HG03457 (cell line): ENCODE data around the gene CDH23.
"Not testable (repeated sequence)": the region's sequence is repeated elsewhere in the genome, so short reads cannot be mapped to it uniquely, and the experiment has no call there.

Source experiments
- ATAC-seq: cut with Tn5 transposase; IDR thresholded peaks from one replicate; pipeline ENCODE4 v1.9.1; 2021; ENCODE audit warnings: moderate number of reproducible peaks; ENCODE audit not compliant: unreplicated experiment

CDH23 gene

GRCh38 chr10:71597821-71598498 is 201.2 kb downstream of the CDH23 start:
- no peak for ATAC-seq

DNA sequence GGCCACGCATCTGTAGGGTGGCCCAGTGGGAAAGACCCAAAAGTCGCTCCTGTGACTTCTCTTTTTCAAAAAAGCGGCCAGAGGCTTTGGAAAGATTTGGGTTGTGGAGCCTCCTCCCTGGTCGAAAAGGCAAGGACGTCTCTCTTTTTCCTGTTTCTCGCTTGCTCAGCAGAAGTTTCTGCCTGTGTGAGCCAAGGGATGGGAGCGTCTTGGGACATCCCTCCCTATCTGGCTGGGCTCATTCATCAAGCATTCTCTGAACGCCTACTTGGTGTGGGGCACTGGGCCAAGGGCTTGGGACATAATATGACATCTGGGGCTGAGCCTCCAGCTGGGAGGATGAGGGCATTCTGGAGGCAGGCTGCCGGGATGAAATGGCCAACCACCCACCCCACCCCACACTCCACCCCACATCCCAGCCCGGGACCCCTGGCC is 201.9 kb downstream of the CDH23 start:
- no peak for ATAC-seq

GRCh38 chr10:71599518-71599917 is 202.8 kb downstream of the CDH23 start:
- no peak for ATAC-seq

DNA sequence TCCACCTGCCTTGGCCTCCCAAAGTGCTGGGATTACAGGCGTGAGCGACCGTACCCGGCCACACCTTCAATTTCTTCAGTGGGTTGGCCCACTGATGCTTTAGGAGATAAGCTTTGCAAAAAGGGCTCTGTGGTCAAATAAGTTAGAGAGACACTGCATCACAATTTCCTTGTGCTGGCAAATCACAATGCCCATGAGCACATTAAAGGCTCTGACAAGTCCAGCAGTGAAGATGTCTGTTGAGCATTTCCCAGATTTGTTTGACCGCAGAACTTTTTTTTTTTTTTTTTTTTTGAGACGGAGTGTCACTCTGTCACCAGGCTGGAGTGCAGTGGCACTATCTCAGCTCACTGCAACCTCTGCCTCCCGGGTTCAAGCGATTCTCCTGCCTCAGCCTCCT is 203.5 kb downstream of the CDH23 start:
- ATAC-seq, result not testable (repeated sequence)

DNA sequence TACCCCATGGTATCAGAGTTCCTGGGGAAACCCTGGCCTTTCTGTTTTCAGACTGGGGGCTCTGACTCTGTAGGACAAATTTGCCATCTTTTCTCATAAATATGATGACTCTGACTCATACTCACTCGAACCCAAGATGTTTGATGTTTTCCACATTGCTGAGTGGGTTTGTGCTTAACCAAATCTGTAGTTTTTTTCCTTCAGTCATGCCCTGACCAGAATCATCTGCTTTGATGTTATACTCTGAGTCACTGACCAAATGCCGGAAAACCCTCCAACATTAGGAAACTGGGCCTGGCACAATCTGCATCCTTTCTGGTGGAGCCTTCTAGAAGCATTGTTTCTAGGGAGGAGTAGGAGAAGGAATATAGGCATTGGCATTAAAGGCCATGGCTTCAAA is 204.1 kb downstream of the CDH23 start:
- no peak for ATAC-seq

DNA sequence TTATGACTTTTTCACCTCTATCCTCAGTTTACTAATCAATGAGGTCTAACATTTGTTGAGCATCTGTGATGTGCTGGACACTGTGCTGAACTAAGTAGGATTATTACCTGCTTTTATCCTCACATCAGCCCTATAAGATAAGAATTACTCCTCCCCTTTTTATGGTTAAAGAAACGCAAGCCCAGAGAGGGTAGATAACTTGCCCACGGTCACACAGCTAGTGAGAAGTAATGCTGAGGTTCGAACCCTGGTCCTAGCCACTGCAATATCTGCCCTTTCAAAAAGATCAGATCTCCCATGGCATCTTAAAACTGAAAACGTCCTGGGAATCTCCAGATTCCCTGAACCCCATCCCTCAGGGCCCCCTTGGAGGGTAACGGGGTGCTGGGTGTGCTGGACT is 204.6 kb downstream of the CDH23 start:
- ATAC-seq, result no peak

GRCh38 chr10:71603150-71603549 is 206.4 kb downstream of the CDH23 start:
- ATAC-seq, result no peak

- no peak for ATAC-seq
Measured at GRCh38 chr10:71603754-71604153, 207.0 kb downstream of the CDH23 start.

DNA sequence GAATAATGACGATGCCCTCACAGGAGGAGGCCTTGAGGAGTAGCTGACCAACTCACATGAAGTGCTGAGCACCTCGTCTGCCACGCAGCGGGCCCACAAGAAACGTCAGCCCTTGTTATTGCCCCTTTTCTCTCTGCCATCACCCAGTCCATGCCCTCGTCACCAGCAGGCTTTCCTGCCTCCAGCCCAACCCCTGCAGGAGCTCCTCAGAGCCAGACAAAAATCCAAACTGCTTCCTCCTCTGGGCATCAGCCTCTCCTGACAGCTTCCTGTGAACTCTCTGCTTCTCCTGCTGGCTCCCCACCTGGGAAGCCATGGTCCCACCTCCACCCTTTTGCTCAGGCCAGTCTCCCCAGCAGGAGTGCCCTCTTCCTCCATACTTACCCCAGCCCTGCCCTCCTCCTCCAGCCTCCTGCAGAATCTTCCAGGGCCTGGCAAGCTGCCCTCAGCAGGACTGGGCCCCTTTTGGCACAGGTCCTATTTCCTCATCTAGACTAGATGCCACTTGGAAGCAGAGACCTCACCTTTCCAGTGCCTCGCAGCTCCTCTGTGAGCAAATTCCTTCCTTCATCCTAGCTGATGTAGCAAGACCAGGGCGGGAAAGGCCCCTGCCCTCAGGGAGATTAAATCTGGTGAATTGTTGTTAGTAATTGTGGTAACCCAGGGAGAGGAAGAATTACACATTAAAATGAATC is 207.8 kb downstream of the CDH23 start:
- ATAC-seq, result no peak

GRCh38 chr10:71605263-71605962 is 208.7 kb downstream of the CDH23 start:
- no peak for ATAC-seq

GRCh38 chr10:71606257-71607081 is 209.7 kb downstream of the CDH23 start:
- no peak for ATAC-seq

DNA sequence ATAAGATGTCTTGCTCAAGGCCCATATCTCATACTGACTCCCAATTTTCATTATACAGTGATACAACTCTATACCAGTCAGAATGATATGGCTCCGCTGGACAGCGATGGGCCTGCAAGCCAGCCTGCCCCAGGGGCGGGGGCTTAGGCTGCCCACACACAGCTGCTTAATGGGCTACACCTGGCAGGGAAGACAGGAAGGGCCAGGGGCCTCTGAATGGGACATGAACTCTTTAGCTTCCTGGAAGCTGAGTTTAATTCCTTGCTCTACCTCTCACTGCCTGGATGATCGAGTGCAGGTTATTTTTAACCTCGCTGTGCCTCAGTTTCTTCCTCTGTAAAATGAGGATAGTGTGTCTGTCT is 210.3 kb downstream of the CDH23 start:
- no peak for ATAC-seq

DNA sequence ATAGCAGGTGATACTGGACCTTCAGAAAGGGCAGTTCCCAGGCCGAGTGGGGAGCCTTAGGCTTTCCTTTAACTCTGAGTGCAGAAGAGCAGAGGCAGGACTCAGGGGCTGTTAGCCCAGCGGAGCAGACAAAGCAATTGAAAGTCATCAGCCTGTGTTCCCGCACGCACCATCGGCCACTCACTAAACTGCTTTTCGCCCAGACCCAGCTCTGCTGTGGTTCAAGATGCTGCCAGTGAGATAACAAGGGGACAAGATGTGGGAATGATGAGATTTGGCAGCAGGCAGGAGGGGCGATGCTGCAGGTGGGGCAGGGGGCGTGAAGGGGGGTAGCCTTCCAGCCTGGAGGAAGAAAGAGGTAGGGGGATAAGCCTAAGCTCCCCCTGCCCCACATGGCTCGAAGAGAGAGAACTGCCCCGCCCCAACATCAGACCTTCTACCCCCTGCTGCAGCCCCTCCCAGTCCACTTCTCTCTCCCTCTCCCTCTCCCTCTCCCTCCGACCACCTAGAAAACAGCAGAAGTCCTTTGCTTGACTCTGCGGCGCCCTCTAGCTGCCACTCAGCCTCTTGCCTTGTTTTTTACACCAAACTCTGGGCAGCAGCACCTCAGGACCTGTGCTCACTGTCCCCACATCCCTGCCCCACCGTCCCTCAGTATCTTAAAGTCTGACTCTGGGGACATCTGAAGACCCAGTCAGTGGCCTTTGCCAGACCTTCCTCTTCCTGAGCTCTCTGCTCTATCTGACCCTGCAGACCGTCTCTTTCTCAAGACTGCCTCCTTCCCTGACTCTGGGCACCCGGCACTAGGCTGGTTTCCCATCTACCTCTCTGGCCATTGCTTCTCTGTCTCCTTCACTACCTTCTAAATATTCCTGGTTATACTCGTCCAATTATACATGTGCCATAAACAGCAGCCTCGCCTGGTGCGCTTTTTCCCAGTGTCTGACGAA is 212.4 kb downstream of the CDH23 start:
- ATAC-seq, result no peak

- ATAC-seq, result no peak
Measured at GRCh38 chr10:71610651-71611050, 213.9 kb downstream of the CDH23 start.

- no peak for ATAC-seq
Measured at GRCh38 chr10:71611131-71611530, 214.4 kb downstream of the CDH23 start.

- no peak for ATAC-seq
Measured at GRCh38 chr10:71611709-71612422, 215.1 kb downstream of the CDH23 start.

GRCh38 chr10:71613261-71613777 is 216.6 kb downstream of the CDH23 start:
- no peak for ATAC-seq

GRCh38 chr10:71613877-71614276 is 217.2 kb downstream of the CDH23 start:
- no peak for ATAC-seq

- ATAC-seq, result no peak
Measured at GRCh38 chr10:71614946-71615345, 218.2 kb downstream of the CDH23 start.
